Peyer's patch (tissue), 4 donors: ENCODE measurements around the gene YIPF5. TPM values are rescaled to one million over a fixed set of nuclear protein-coding genes. Genes with fewer than 3 reads are reported as not detected.

Experiments used
- DNase-seq, 3 donors: peaks; one replicate each; pipeline ENCODE4 v3.0.0-alpha.2; 2017 to 2019
- H3K27ac ChIP-seq, 4 donors: fragments of 200-600 bp; sonication (generic); one replicate each; pipeline ENCODE4 v1.5.1; 2016 to 2019
- H3K27me3 ChIP-seq, 2 donors: fragments of 200-600 bp; sonication (generic); one replicate each; pipeline ENCODE4 v1.5.1; 2019
- H3K36me3 ChIP-seq, 3 donors: fragments of 200-600 bp; sonication (generic); one replicate each; pipeline ENCODE4 v1.5.1; 2016 to 2019
- H3K4me1 ChIP-seq, 4 donors: fragments of 200-600 bp; sonication (generic); one replicate each; pipeline ENCODE4 v1.5.1; 2016 to 2019
- H3K4me3 ChIP-seq, 4 donors: fragments of 200-600 bp; sonication (generic); 1 replicate in 3 of 4; 2 replicates in 1 of 4; pipeline ENCODE4 v1.5.1; 2016 to 2019; ENCODE audit warnings: mild to moderate bottlenecking in 1 of 4
- H3K9me3 ChIP-seq, 4 donors: fragments of 200-600 bp; sonication (generic); one replicate each; pipeline ENCODE4 v1.5.1; 2016 to 2019; ENCODE audit warnings: mild to moderate bottlenecking in 1 of 4
- POLR2A ChIP-seq, 2 donors: fragments of 450-650 bp; IDR thresholded peaks; one replicate each; pipeline ENCODE4 v1.5.1; 2017; ENCODE audit warnings: antibody characterized with exemption in 2 of 2, mild to moderate bottlenecking in 2 of 2, moderate library complexity in 2 of 2
- total RNA-seq, 4 donors: library from RNA; depleted of rRNA; stranded (reverse); fragments of >200 nt; gene quantifications; one replicate each; pipeline ENCODE4 v1.1.0, GENCODE V29; 2016
- TF ChIP-seq, protein P1 (sequence below), 6 experiments: fragments of 450-650 bp in 4 of 6; fragments of 200-600 bp in 2 of 6; sonication (generic) in 1 of 6; IDR thresholded peaks; one replicate each; pipeline ENCODE4 v1.5.1; 2017 to 2019; ENCODE audit warnings: antibody characterized with exemption in 6 of 6, mild to moderate bottlenecking in 3 of 6, moderate library complexity in 1 of 6

Gene YIPF5
- total RNA-seq, 4 donors from 2014 or later: 22.3 to 47.6 (median 34.9) TPM

DNA sequence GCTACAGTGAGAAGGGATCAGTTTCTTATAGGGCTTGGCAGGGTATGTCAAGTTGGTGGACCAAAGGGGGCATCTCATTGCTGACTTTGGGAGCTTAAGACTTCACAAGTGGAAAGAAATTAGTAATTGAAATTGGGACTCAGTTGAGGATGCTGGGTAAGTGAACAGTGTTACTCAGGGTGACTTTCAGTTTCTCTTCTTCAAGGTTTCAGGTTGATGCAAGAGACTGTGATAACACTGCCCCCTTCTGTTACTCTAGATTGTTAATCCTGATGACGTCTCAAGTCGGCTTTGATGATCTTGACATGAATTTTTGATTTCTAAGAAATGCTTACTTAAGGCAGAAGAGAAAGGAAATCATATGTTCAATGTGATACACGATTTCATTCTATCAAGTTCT is 21.5 kb upstream of the YIPF5 start:
- no peaks in the 10 kb centered on the region for H3K27me3 ChIP-seq
- DNase-seq: no peak
- H3K9me3 ChIP-seq: no peaks in the 10 kb centered on the region
- peak overlapping the region in 3 of 4 donors; percentile 21 to 67 (median 53) for H3K27ac ChIP-seq
- no peak overlapping the region for H3K4me3 ChIP-seq
- no peaks in the 10 kb centered on the region for H3K36me3 ChIP-seq
- H3K4me1 ChIP-seq: peaks cover 0 to 29% (median 10%) of the 10 kb centered on the region in 4 donors
- TF ChIP-seq POLR2A (IDR thresholded peaks at IDR 0.05): no peak
- TF ChIP-seq, protein P1, sequence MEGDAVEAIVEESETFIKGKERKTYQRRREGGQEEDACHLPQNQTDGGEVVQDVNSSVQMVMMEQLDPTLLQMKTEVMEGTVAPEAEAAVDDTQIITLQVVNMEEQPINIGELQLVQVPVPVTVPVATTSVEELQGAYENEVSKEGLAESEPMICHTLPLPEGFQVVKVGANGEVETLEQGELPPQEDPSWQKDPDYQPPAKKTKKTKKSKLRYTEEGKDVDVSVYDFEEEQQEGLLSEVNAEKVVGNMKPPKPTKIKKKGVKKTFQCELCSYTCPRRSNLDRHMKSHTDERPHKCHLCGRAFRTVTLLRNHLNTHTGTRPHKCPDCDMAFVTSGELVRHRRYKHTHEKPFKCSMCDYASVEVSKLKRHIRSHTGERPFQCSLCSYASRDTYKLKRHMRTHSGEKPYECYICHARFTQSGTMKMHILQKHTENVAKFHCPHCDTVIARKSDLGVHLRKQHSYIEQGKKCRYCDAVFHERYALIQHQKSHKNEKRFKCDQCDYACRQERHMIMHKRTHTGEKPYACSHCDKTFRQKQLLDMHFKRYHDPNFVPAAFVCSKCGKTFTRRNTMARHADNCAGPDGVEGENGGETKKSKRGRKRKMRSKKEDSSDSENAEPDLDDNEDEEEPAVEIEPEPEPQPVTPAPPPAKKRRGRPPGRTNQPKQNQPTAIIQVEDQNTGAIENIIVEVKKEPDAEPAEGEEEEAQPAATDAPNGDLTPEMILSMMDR (IDR thresholded peaks at IDR 0.05): peak; percentile 48 to 83 (median 66)

DNA sequence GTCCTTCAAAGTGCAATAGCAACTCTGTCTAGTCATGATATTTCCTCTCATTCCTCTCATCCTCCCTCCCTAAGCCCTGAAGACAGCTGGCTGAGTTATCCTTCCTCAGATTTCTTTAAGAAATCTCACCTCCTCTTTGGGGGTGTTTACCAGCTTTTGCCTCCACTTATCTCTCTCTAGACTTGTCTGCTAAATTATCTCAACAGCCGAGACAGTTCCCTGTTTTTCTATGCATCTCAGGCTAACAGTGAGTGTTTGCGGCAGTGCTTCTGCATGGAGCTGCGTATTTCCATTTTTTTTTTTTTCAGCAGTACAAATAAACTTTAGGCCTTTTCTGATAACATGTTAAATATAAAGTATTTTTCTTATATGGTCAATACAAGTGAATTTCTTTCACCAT is 21.1 kb upstream of the YIPF5 start:
- H3K27ac ChIP-seq: peak overlapping the region in 3 of 4 donors; percentile 21 to 67 (median 53)
- no peaks in the 10 kb centered on the region for H3K36me3 ChIP-seq
- peaks cover 0 to 29% (median 10%) of the 10 kb centered on the region in 4 donors for H3K4me1 ChIP-seq
- no peaks in the 10 kb centered on the region for H3K27me3 ChIP-seq
- no peaks in the 10 kb centered on the region for H3K9me3 ChIP-seq
- no peak for TF ChIP-seq POLR2A (IDR thresholded peaks at IDR 0.05)
- TF ChIP-seq, protein P1 (IDR thresholded peaks at IDR 0.05): no peak
- H3K4me3 ChIP-seq: no peak overlapping the region
- no peak for DNase-seq

DNA sequence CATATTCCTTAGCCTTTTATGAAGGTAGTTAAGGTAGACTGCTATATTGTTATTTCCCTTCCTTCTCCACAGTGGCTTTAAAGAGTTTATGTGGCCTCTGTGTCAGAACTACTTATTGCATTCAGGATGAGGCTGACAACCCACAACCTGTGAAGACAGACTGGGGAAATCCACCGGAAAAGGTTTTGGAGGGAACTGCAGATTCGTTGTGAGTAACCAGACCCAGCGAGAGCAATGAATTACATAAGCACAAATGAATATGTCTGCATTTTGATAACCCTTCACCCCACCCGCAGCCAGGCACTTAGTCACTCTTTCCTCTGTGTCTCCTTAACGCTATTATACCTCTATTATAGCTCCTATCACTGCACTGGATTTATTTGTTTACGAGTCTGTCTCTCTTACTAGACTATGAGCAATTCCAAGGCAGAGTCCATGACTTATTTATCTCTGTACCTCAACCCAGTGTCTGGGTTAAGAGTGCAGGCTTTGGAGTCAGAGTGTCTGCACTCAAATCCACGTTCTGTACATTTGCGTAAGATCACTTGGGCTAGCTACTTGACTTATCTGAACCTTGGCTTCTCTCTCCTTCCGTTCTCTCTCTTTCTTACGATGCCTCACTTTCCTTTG is 19.5 kb upstream of the YIPF5 start:
- Histone ChIP-seq H3K36me3 (no peaks in the 10 kb centered on the region), H3K27ac (peak overlapping the region; percentile 13 to 66 (median 26)), H3K4me3 (no peak overlapping the region), H3K27me3 (no peaks in the 10 kb centered on the region), H3K9me3 (no peaks in the 10 kb centered on the region), H3K4me1 (peaks cover 0 to 29% (median 10%) of the 10 kb centered on the region in 4 donors)
- peak; percentile 58 to 87 (median 59) for DNase-seq
- TF ChIP-seq POLR2A (IDR thresholded peaks at IDR 0.05): no peak
- TF ChIP-seq, protein P1 (IDR thresholded peaks at IDR 0.05): no peak

DNA sequence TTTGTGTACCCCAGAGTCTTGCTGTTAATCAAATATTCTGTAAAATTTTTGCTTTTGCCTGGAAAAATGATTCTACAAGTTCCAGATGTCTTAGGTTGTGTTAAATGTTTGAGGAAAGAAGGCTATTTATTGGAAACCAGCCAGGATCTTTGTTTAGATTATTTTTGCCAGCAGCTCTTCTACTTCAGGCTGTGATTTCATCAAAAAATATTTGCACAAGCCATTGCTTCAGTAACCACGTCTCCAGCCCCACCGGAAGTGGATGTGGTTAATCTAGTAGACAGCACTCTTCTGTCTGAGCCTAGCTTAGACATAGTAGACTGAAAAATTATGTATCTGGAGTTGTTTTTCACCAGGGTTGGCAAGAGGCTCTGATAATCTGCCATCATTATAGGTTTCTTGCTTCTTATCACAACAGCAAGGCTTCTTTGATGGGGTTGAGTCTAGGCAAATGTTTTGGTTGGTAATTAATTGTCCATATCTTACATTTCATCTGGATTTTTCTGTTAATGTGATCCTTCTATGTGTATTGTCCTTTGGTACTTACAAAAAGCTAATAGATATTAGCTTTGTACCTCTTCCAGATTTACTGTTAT is 17.3 kb upstream of the YIPF5 start:
- TF ChIP-seq POLR2A (IDR thresholded peaks at IDR 0.05): no peak
- TF ChIP-seq, protein P1 (IDR thresholded peaks at IDR 0.05): no peak
- peak in 2 of 3 donors; percentile 95 for DNase-seq
- H3K27ac ChIP-seq: peak overlapping the region; percentile 44 to 66 (median 54)
- H3K4me3 ChIP-seq: no peak overlapping the region
- H3K27me3 ChIP-seq: no peaks in the 10 kb centered on the region
- peaks cover 0 to 29% (median 10%) of the 10 kb centered on the region in 4 donors for H3K4me1 ChIP-seq
- no peaks in the 10 kb centered on the region for H3K9me3 ChIP-seq
- H3K36me3 ChIP-seq: no peaks in the 10 kb centered on the region

DNA sequence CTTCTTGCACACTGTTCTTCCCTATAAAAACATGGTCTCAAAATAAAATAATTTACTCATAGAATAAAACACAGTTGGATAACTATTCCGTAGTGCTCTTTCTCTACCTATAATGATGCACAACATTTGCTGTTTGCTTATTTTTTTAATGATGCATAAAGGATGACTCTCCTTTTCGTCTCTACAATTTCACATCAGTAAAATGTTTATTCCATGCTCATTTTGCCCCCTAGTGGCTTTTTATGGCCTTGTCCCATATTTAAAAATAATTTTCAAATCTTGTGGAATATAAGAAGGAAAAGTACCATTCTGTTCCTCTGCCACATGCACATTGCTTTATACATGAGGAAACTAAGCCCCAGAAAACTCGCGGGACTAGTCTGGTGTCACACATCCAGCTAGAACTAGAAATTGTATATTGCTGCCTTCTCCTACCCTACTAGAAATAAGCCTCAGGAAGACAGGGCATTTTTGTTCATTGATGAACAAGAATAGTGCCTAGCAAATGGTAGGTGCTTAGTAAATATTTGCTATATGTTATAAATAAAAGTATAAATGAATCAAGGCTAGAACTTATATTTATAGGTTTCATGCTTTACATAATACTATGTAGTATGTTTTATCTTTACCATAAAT is 12.9 kb upstream of the YIPF5 start:
- no peak for TF ChIP-seq POLR2A (IDR thresholded peaks at IDR 0.05)
- TF ChIP-seq, protein P1 (IDR thresholded peaks at IDR 0.05): peak; percentile 47 to 77 (median 60)
- no peak for DNase-seq
- no peaks in the 10 kb centered on the region for H3K27me3 ChIP-seq
- H3K27ac ChIP-seq: no peak overlapping the region
- no peaks in the 10 kb centered on the region for H3K9me3 ChIP-seq
- H3K4me1 ChIP-seq: peaks cover 0 to 10% (median 2%) of the 10 kb centered on the region in 4 donors
- no peak overlapping the region for H3K4me3 ChIP-seq
- no peaks in the 10 kb centered on the region for H3K36me3 ChIP-seq
